ENCODE results near the gene CFAP61.

- TF ChIP-seq CTCF (IDR thresholded peaks at IDR 0.05 in 4 of 5, conservative IDR thresholded peaks at IDR 0.05 in 1 of 5) = no peak
- no peak for TF ChIP-seq POLR2A (IDR thresholded peaks at IDR 0.05)
These were observed 612 bp upstream of the CFAP61 start for GRCh38 chr20:20051767-20052073.
